PC-9 (cell line): ENCODE measurements around the gene MFAP2.

Experiments
- CTCF ChIP-seq: fragments of 200-600 bp; sonication (generic); conservative IDR thresholded peaks from 2 replicates; pipeline ENCODE4 v1.6.1; 2017; ENCODE audit warnings: mixed run types, antibody characterized with exemption, mild to moderate bottlenecking, moderate library complexity
- EZH2 ChIP-seq: fragments of 200-600 bp; sonication (generic); IDR thresholded peaks from 2 replicates; pipeline ENCODE4 v1.8.0; 2017; ENCODE audit warnings: antibody characterized with exemption, low read depth

- no peak for TF ChIP-seq EZH2
- no peak for TF ChIP-seq CTCF
Observed at GRCh38 chr1:16998589-16998988, 18.2 kb upstream of the MFAP2 start.
